HUES6 (cell line): Measurements from ENCODE around the gene ZNF506.

Source experiments
- H3K27ac ChIP-seq: 2 replicates; pipeline ENCODE4 v1.7.0; 2013; ENCODE audit warnings: low read depth, mild to moderate bottlenecking, low read length, inconsistent platforms
- H3K27me3 ChIP-seq: 2 replicates; pipeline ENCODE4 v1.6.1; 2013; ENCODE audit warnings: low read length; ENCODE audit not compliant: control insufficient read depth, insufficient read depth
- H3K36me3 ChIP-seq: 2 replicates; pipeline ENCODE4 v1.6.1; 2013; ENCODE audit warnings: low read length; ENCODE audit not compliant: control insufficient read depth, insufficient read depth
- H3K4me1 ChIP-seq: 2 replicates; pipeline ENCODE4 v1.6.1; 2013; ENCODE audit warnings: low read length; ENCODE audit not compliant: control insufficient read depth, insufficient read depth
- H3K4me3 ChIP-seq: 2 replicates; pipeline ENCODE4 v1.5.1; 2013; ENCODE audit warnings: low read depth, low read length
- H3K9ac ChIP-seq: one replicate; pipeline ENCODE4 v1.6.1; 2013; ENCODE audit warnings: mild to moderate bottlenecking, low read length
- H3K9me3 ChIP-seq: 2 replicates; pipeline ENCODE4 v1.6.1; 2013; ENCODE audit warnings: low read depth, low read length; ENCODE audit not compliant: control insufficient read depth, insufficient read depth

Gene ZNF506

GRCh38 chr19:19750842-19751790 lies 70.4 kb downstream of the ZNF506 start:
- Histone ChIP-seq H3K9me3 (peaks cover 6% of the 10 kb centered on the region; the same call in 1 of the 2 replicates), H3K27me3 (no peaks in the 10 kb centered on the region), H3K9ac (no peak overlapping the region), H3K4me3 (no peak overlapping the region), H3K27ac (no peak overlapping the region), H3K4me1 (no peaks in the 10 kb centered on the region), H3K36me3 (no peaks in the 10 kb centered on the region)

- Histone ChIP-seq H3K9me3 (peaks cover 6% of the 10 kb centered on the region; the same call in 1 of the 2 replicates), H3K9ac (no peak overlapping the region), H3K4me3 (no peak overlapping the region), H3K27ac (no peak overlapping the region), H3K27me3 (no peaks in the 10 kb centered on the region), H3K36me3 (no peaks in the 10 kb centered on the region), H3K4me1 (no peaks in the 10 kb centered on the region)
Observed at GRCh38 chr19:19749908-19750841, 71.4 kb downstream of the ZNF506 start.

- H3K9ac ChIP-seq, result no peak overlapping the region
- H3K4me3 ChIP-seq, result no peak overlapping the region
- H3K9me3 ChIP-seq, result peaks cover 8% of the 10 kb centered on the region; the same call in 1 of the 2 replicates
- H3K36me3 ChIP-seq, result no peaks in the 10 kb centered on the region
- no peaks in the 10 kb centered on the region; the same call in 1 of the 2 replicates for H3K27me3 ChIP-seq
- no peak overlapping the region for H3K27ac ChIP-seq
- no peaks in the 10 kb centered on the region for H3K4me1 ChIP-seq
Observed at GRCh38 chr19:19749117-19749907, 72.2 kb downstream of the ZNF506 start.

GRCh38 chr19:19748249-19748938 lies 73.2 kb downstream of the ZNF506 start:
- no peak overlapping the region for H3K27ac ChIP-seq
- H3K9me3 ChIP-seq, result peaks cover 8% of the 10 kb centered on the region; the same call in 1 of the 2 replicates
- no peak overlapping the region for H3K9ac ChIP-seq
- no peaks in the 10 kb centered on the region for H3K36me3 ChIP-seq
- H3K4me3 ChIP-seq, result no peak overlapping the region
- H3K4me1 ChIP-seq, result no peaks in the 10 kb centered on the region
- H3K27me3 ChIP-seq, result no peaks in the 10 kb centered on the region; the same call in none of the 2 replicates

GRCh38 chr19:19747357-19748220 lies 74.0 kb downstream of the ZNF506 start:
- Histone ChIP-seq H3K4me3 (no peak overlapping the region), H3K4me1 (no peaks in the 10 kb centered on the region), H3K9ac (no peak overlapping the region), H3K27me3 (no peaks in the 10 kb centered on the region; the same call in none of the 2 replicates), H3K27ac (no peak overlapping the region), H3K36me3 (no peaks in the 10 kb centered on the region), H3K9me3 (peaks cover 8% of the 10 kb centered on the region; the same call in 1 of the 2 replicates)

GRCh38 chr19:19746286-19747213 lies 75.0 kb downstream of the ZNF506 start:
- H3K4me3 ChIP-seq, result no peak overlapping the region
- no peaks in the 10 kb centered on the region; the same call in none of the 2 replicates for H3K27me3 ChIP-seq
- H3K4me1 ChIP-seq, result no peaks in the 10 kb centered on the region
- H3K36me3 ChIP-seq, result no peaks in the 10 kb centered on the region
- no peak overlapping the region for H3K27ac ChIP-seq
- no peak overlapping the region for H3K9ac ChIP-seq
- peaks cover 8% of the 10 kb centered on the region; the same call in 1 of the 2 replicates for H3K9me3 ChIP-seq

GRCh38 chr19:19745496-19746285 lies 75.9 kb downstream of the ZNF506 start:
- Histone ChIP-seq H3K27ac (no peak overlapping the region), H3K9ac (no peak overlapping the region), H3K27me3 (no peaks in the 10 kb centered on the region; the same call in none of the 2 replicates), H3K36me3 (no peaks in the 10 kb centered on the region), H3K4me3 (no peak overlapping the region), H3K9me3 (peaks cover 2% of the 10 kb centered on the region; the same call in 1 of the 2 replicates), H3K4me1 (no peaks in the 10 kb centered on the region)

GRCh38 chr19:19744641-19745040 lies 76.9 kb downstream of the ZNF506 start:
- no peaks in the 10 kb centered on the region; the same call in none of the 2 replicates for H3K27me3 ChIP-seq
- H3K36me3 ChIP-seq, result no peaks in the 10 kb centered on the region
- no peak overlapping the region for H3K27ac ChIP-seq
- H3K4me1 ChIP-seq, result no peaks in the 10 kb centered on the region
- H3K9ac ChIP-seq, result no peak overlapping the region
- H3K9me3 ChIP-seq, result peaks cover 2% of the 10 kb centered on the region; the same call in 1 of the 2 replicates
- no peak overlapping the region for H3K4me3 ChIP-seq
